Muscle layer of duodenum (tissue), 2 donors: Measurements from ENCODE around the gene WNT1.

Source experiments
- H3K27ac ChIP-seq: one replicate; pipeline ENCODE4 v1.7.0; 2013; ENCODE audit warnings: mild to moderate bottlenecking, low read length
- H3K27me3 ChIP-seq: one replicate; pipeline ENCODE4 v1.7.0; 2013; ENCODE audit warnings: low read depth, mild to moderate bottlenecking, control low read depth, low read length
- H3K36me3 ChIP-seq, 2 donors: one replicate each; pipeline ENCODE4 v1.7.0; 2013; ENCODE audit warnings: low read length in 2 of 2, control low read depth in 1 of 2, mild to moderate bottlenecking in 1 of 2; ENCODE audit not compliant: insufficient read depth in 2 of 2, control insufficient read depth in 1 of 2
- H3K4me1 ChIP-seq, 2 donors: one replicate each; pipeline ENCODE4 v1.7.0; 2013; ENCODE audit warnings: low read length in 2 of 2, mild to moderate bottlenecking in 2 of 2, control low read depth in 1 of 2, moderate library complexity in 1 of 2; ENCODE audit not compliant: insufficient read depth in 2 of 2, control insufficient read depth in 1 of 2
- H3K4me3 ChIP-seq, 2 donors: one replicate each; pipeline ENCODE4 v1.7.0; 2013; ENCODE audit warnings: low read length in 2 of 2, low read depth in 1 of 2, mild to moderate bottlenecking in 1 of 2
- H3K9me3 ChIP-seq, 2 donors: one replicate each; pipeline ENCODE4 v1.7.0; 2013; ENCODE audit warnings: low read length in 2 of 2, control low read depth in 1 of 2, mild to moderate bottlenecking in 1 of 2; ENCODE audit not compliant: control insufficient read depth in 1 of 2
- donor health status: healthy.

The WNT1 gene

DNA sequence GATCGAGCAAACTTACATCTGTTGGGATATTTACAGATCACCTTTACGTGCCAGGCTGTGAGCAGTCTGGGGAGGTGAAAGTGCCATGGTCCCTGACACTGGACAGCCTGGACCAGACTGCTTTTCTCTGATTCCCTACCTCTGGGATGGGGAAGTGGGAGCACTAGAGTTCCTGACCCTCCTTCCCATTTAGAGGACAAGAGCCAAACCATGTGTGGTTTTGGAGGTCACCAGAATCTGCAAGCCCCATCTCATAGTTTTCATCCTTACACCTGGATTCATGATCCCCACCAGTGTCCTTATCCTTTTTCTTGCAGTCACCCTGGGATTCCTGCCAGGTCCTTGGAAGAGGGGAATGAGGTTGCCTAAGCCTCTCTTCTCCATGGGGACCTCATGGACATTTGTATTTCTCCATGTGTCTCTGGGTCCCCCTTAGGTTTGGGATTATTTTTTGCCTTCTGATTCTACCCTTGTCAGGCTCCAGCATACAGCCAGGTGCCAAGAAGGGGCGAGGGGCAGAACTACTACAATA lies 5.1 kb upstream of the WNT1 start:
- H3K36me3 ChIP-seq: no peaks in the 10 kb centered on the region
- peaks cover 5 to 25% of the 10 kb centered on the region in 2 donors for H3K4me1 ChIP-seq
- no peak overlapping the region for H3K4me3 ChIP-seq
- H3K27ac ChIP-seq: no peak overlapping the region
- peaks cover 67% of the 10 kb centered on the region for H3K27me3 ChIP-seq
- H3K9me3 ChIP-seq: no peaks in the 10 kb centered on the region

DNA sequence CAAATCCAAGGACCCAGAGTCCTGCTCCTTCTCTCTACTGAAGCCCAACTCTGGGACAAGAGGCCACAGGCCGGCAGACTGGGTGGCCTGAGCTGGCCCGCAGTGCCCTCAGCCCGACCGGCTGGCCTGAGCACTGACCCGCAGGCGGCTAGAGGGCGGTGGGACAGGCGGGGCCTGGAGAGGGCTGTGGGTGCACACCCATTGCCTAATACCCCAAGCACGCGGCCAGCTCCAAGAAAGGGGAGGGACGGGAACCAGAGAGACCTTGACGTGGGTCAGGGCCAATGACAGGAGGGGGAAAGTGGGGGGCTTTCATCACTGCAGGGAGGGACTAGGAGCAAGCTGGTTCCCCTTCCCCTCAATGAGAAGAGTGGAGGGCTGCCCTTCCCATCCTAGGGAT lies 4.6 kb upstream of the WNT1 start:
- H3K27me3 ChIP-seq: peaks cover 69% of the 10 kb centered on the region

DNA sequence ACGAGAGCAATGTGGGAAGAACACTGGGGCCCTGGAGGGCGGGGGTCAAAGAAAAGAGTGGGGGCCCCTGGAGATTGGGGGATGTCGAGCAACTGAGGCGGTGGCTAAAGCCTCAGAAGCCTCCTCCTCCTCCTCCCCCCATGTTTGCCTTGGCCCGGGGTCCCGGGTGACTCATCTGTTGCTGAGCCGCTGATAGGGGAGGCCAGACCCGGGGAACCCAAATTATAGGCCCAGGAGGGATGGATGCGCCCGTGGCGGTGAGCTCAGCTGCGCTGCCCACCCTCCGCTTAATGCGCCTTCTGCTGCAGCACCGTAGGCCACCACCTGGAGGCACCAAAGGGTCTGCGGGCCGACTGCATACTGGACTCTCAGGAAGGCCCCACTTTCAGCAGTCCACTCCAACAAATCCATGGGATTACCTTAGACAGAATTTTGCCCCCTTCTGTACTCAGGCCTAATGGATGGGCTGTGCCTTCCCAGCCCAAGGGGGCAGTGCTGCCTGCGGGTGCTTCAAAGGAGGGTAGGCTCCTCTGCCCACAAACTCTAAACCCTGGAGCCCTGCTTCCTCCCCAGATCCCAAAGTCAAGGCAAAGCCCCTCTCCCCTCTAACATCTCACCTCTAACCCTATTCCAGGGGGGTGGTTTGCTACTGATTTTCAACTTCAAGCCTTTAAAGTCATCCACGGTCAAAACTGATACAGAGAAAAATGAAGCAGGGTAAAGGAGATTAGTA lies 4.0 kb upstream of the WNT1 start:
- H3K4me1 ChIP-seq: peaks cover 8 to 36% of the 10 kb centered on the region in 2 donors
- H3K27ac ChIP-seq: no peak overlapping the region

More for the DNA sequence above, 4.6 kb upstream of the WNT1 start:
- Histone ChIP-seq H3K9me3 (no peaks in the 10 kb centered on the region), H3K4me1 (peaks cover 5 to 30% of the 10 kb centered on the region in 2 donors), H3K4me3 (no peak overlapping the region), H3K36me3 (no peaks in the 10 kb centered on the region), H3K27ac (no peak overlapping the region)

DNA sequence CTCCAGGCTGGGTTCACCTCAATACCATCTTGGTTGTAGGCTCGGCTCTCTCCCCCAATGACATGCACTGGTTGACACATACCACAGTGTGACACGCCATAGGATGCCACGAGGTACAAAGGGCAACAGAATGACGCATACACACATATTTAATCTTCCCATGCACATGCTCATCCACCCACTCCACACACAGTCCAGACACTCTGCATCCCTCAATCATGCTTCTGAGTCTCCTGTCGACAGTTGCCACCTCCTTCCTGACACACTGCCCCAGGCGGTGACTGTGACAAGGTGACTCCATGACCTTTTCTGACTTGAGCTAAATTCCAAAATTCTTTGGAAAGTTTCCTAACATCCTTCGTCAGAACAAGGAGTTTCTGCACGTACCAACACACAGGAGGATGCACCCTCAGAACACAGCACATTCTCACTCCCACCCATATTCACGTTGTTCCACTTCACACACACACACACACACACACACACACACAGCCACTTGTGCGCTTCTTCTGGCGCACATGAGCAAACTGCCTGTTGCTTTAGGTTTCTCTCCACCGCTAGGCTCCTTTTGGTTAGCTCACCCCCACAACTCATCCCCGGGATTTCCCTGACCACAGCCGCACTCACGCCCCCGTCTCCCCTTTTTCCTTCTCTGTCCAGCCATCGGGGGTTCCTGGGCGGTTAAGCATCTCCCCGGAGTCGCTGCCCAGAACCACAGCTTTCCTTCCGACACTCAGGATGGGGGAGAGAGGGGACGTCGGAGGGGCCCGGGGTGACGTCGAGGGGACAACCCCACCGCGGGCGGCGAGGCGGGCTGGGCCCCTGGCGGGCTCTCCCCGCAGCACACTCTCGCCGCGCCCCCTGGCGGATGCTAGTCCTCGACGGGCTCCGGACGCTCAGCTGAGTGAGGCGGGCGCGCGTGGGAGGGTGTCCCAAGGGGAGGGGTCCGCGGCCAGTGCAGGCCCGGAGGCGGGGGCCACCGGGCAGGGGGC lies 536 bp upstream of the WNT1 start:
- peak overlapping the region in 1 of 2 donors; percentile 59 for H3K4me3 ChIP-seq
- peaks cover 71% of the 10 kb centered on the region for H3K27me3 ChIP-seq
- no peaks in the 10 kb centered on the region for H3K9me3 ChIP-seq
- peaks cover 8 to 41% of the 10 kb centered on the region in 2 donors for H3K4me1 ChIP-seq
- no peak overlapping the region for H3K27ac ChIP-seq
- H3K36me3 ChIP-seq: no peaks in the 10 kb centered on the region

More for the DNA sequence above, 4.0 kb upstream of the WNT1 start:
- Histone ChIP-seq H3K36me3 (no peaks in the 10 kb centered on the region), H3K27me3 (peaks cover 73% of the 10 kb centered on the region), H3K4me3 (no peak overlapping the region), H3K9me3 (no peaks in the 10 kb centered on the region)

DNA sequence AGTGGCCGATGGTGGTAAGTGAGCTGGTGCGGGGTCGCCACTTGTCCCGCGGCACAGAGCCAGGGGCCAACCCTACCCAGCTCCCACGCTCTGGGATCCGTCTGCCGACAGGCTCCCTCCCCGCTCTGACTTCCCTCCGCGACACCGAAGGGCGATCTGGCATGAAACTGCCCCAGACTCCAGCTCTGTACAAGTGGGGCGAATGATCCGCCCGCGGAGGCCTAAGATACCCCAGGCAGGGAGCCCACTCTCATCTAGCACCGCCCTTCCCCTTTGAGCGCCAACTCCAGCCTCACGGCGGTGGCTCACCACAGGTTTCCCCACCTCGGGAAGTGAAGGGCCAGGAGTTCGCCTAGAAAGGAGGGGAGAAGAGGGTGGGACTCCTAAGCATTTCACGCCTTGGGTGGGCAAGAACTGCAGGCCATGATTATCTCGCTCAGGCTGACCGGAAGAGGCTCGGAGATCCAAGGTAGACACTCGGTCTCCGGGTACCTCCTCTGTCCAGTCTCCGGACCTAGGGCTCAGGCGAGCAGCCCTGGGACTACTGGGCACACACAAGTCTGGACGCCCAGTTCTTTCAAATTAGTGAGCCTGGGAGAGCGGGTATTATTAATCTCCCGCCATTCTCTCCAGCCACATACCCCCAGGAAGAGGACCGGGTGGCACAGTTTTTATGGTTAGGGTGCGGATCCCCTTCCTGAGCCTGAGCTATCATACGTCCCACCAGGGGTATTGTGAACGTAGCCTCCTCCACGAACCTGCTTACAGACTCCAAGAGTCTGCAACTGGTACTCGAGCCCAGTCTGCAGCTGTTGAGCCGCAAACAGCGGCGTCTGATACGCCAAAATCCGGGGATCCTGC lies 849 bp downstream of the WNT1 start:
- H3K27ac ChIP-seq: no peak overlapping the region
- H3K36me3 ChIP-seq: no peaks in the 10 kb centered on the region
- no peaks in the 10 kb centered on the region for H3K9me3 ChIP-seq
- peaks cover 8 to 41% of the 10 kb centered on the region in 2 donors for H3K4me1 ChIP-seq
- H3K27me3 ChIP-seq: peaks cover 66% of the 10 kb centered on the region
- H3K4me3 ChIP-seq: peak overlapping the region; percentile 49 to 59

DNA sequence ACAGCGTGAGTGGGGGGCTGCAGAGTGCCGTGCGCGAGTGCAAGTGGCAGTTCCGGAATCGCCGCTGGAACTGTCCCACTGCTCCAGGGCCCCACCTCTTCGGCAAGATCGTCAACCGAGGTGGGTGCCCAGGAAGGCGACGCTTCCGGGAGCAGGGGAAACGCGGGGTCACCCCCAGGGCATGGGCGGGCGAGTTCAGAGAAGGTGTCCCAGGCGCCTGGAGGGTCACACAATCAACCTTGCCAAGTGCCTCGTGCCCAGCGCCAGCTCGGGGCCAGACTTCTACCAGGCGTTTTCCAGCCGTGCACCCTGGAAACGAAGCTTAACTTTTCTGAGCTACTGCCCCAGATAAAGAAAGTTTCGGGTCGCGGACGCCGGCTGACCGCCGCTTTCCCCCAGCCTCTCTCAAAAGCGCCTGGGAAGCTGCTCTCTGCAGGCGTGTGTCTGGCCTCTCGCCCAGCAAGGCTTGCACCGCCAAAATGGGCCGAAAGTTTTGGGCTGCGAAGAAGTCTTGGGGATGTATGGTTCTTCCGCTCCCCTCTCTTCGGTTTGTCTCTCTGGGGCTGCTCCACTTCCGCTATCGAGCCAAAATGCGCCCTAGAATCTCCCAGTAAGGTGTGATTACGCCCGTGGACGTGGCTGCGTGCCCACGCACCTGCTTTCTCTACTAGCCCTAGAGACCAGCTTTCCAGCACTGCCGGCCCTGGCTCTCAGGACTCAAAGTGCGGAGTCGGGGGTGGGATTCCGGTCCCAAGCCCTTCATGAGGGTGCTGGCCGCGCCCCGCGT lies 1.7 kb downstream of the WNT1 start:
- Histone ChIP-seq H3K27ac (no peak overlapping the region), H3K9me3 (no peaks in the 10 kb centered on the region), H3K4me1 (peaks cover 8 to 41% of the 10 kb centered on the region in 2 donors), H3K4me3 (peak overlapping the region; percentile 49 to 59), H3K36me3 (no peaks in the 10 kb centered on the region), H3K27me3 (peaks cover 65% of the 10 kb centered on the region)

DNA sequence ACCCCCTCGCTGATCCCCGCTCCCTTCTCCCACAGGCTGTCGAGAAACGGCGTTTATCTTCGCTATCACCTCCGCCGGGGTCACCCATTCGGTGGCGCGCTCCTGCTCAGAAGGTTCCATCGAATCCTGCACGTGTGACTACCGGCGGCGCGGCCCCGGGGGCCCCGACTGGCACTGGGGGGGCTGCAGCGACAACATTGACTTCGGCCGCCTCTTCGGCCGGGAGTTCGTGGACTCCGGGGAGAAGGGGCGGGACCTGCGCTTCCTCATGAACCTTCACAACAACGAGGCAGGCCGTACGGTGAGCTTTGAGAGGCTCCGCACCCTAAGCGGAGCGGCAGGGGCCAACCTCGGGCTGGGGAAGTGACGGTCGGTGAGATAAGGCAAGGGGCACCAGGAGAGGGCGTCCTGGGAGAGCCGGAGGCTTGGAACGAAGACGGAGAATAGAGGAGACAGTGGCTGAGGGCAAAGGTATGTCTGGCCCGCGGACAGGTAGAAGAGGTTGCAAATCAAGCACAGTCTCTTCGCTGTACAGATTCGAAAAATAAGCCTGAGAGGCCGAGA lies 2.3 kb downstream of the WNT1 start:
- Histone ChIP-seq H3K4me3 (peak overlapping the region; percentile 49 to 59), H3K36me3 (no peaks in the 10 kb centered on the region), H3K4me1 (peaks cover 8 to 41% of the 10 kb centered on the region in 2 donors), H3K27me3 (peaks cover 65% of the 10 kb centered on the region), H3K9me3 (no peaks in the 10 kb centered on the region), H3K27ac (no peak overlapping the region)

DNA sequence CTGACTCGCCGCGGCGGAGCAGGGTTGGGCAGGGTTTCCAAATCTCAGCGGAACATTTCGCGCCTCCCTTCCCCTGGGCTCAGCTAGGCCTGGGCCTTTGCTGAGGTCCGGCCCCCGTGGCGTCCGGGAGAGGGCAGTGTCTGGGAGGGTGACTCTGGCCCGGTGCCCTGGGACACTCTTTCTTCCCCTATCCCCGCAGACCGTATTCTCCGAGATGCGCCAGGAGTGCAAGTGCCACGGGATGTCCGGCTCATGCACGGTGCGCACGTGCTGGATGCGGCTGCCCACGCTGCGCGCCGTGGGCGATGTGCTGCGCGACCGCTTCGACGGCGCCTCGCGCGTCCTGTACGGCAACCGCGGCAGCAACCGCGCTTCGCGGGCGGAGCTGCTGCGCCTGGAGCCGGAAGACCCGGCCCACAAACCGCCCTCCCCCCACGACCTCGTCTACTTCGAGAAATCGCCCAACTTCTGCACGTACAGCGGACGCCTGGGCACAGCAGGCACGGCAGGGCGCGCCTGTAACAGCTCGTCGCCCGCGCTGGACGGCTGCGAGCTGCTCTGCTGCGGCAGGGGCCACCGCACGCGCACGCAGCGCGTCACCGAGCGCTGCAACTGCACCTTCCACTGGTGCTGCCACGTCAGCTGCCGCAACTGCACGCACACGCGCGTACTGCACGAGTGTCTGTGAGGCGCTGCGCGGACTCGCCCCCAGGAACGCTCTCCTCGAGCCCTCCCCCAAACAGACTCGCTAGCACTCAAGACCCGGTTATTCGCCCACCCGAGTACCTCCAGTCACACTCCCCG lies 3.0 kb downstream of the WNT1 start:
- peak overlapping the region; percentile 49 to 59 for H3K4me3 ChIP-seq
- H3K9me3 ChIP-seq: no peaks in the 10 kb centered on the region
- peaks cover 72% of the 10 kb centered on the region for H3K27me3 ChIP-seq
- no peak overlapping the region for H3K27ac ChIP-seq
- no peaks in the 10 kb centered on the region for H3K36me3 ChIP-seq
- peaks cover 8 to 41% of the 10 kb centered on the region in 2 donors for H3K4me1 ChIP-seq

DNA sequence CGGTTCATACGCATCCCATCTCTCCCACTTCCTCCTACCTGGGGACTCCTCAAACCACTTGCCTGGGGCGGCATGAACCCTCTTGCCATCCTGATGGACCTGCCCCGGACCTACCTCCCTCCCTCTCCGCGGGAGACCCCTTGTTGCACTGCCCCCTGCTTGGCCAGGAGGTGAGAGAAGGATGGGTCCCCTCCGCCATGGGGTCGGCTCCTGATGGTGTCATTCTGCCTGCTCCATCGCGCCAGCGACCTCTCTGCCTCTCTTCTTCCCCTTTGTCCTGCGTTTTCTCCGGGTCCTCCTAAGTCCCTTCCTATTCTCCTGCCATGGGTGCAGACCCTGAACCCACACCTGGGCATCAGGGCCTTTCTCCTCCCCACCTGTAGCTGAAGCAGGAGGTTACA lies 3.6 kb downstream of the WNT1 start:
- Histone ChIP-seq H3K9me3 (no peaks in the 10 kb centered on the region), H3K27ac (no peak overlapping the region), H3K36me3 (no peaks in the 10 kb centered on the region), H3K27me3 (peaks cover 71% of the 10 kb centered on the region), H3K4me3 (peak overlapping the region in 1 of 2 donors; percentile 59), H3K4me1 (peaks cover 8 to 41% of the 10 kb centered on the region in 2 donors)
